Hepatocyte (in vitro differentiated cells): ENCODE measurements around the gene CAPRIN2. TPM values are rescaled to one million over a fixed set of nuclear protein-coding genes. Genes with fewer than 3 reads are reported as not detected.
A peak's percentile ranks its signal among the peaks of the same experiment; 100 is the strongest.

Experiments used
- DNase-seq: peaks from one replicate; pipeline ENCODE4 v3.0.0-alpha.2; 2016; ENCODE audit warnings: low spot score
- H2AFZ ChIP-seq: fragments of 200-600 bp; sonication (generic); 2 replicates; pipeline ENCODE4 v1.6.0; 2016; ENCODE audit warnings: antibody characterized with exemption, mild to moderate bottlenecking
- H3K27ac ChIP-seq: fragments of 200-600 bp; sonication (generic); 2 replicates; pipeline ENCODE4 v1.5.1; 2016; ENCODE audit warnings: mild to moderate bottlenecking
- H3K27me3 ChIP-seq: fragments of 200-600 bp; sonication (generic); 2 replicates; pipeline ENCODE4 v1.6.1; 2016
- H3K36me3 ChIP-seq: fragments of 200-600 bp; sonication (generic); replicated peaks from 2 replicates; pipeline ENCODE4 v1.5.1; 2016; ENCODE audit warnings: low read depth; ENCODE audit not compliant: insufficient read depth
- H3K4me1 ChIP-seq: fragments of 200-600 bp; sonication (generic); 2 replicates; pipeline ENCODE4 v1.5.1; 2016; ENCODE audit warnings: mild to moderate bottlenecking, moderate library complexity; ENCODE audit not compliant: insufficient read depth
- H3K4me2 ChIP-seq: fragments of 200-600 bp; sonication (generic); 2 replicates; pipeline ENCODE4 v1.6.0; 2016
- H3K4me3 ChIP-seq: fragments of 200-600 bp; sonication (generic); 2 replicates; pipeline ENCODE4 v1.5.1; 2016; ENCODE audit warnings: mild to moderate bottlenecking
- H3K79me2 ChIP-seq: fragments of 200-600 bp; sonication (generic); 2 replicates; pipeline ENCODE4 v1.6.0; 2017; ENCODE audit warnings: mild to moderate bottlenecking
- H3K9me2 ChIP-seq: fragments of 200-600 bp; sonication (generic); replicated peaks from 2 replicates; pipeline ENCODE4 v1.6.0; 2017; ENCODE audit warnings: mild to moderate bottlenecking; ENCODE audit not compliant: insufficient read depth
- H3K9me3 ChIP-seq: fragments of 200-600 bp; sonication (generic); 2 replicates; pipeline ENCODE4 v1.5.1; 2016; ENCODE audit warnings: low read depth, mild to moderate bottlenecking
- H4K20me1 ChIP-seq: fragments of 200-600 bp; sonication (generic); 2 replicates; pipeline ENCODE4 v1.6.0; 2016; ENCODE audit warnings: mild to moderate bottlenecking; ENCODE audit not compliant: insufficient read depth, poor library complexity, severe bottlenecking
- EZH2 ChIP-seq: fragments of 200-600 bp; sonication (generic); IDR thresholded peaks from 2 replicates; pipeline ENCODE4 v1.6.1; 2016; ENCODE audit warnings: antibody characterized with exemption, mild to moderate bottlenecking, borderline replicate concordance
- EZH2phosphoT487 ChIP-seq: fragments of 200-600 bp; sonication (generic); IDR thresholded peaks from one replicate; pipeline ENCODE4 v1.6.1; 2018; ENCODE audit warnings: antibody characterized with exemption, mild to moderate bottlenecking, low read depth, moderate library complexity; ENCODE audit not compliant: unreplicated experiment, severe bottlenecking
- WGBS: methylation state at CpG from one replicate; pipeline ENCODE4 v1.1.6; 2016; ENCODE audit warnings: low lambda C conversion rate; ENCODE audit errors: missing lambda C conversion rate; 5-methylcytosine and 5-hydroxymethylcytosine counted together
- polyA plus RNA-seq: library from polyadenylated mRNA; unstranded; fragments of >200 nt; fragmentation: Nextera tagmentation; extraction: Ambion mirVana; gene quantifications from 2 replicates; pipeline ENCODE4 v1.2.1, GENCODE V29; 2016
- total RNA-seq: library from RNA; depleted of rRNA; stranded (reverse); fragments of >200 nt; gene quantifications from 2 replicates; pipeline ENCODE4 v1.2.3, GENCODE V29; 2014
- TF ChIP-seq, protein P1 (sequence below): fragments of 200-600 bp; sonication (generic); IDR thresholded peaks from 2 replicates; pipeline ENCODE4 v1.5.1; 2016; ENCODE audit warnings: antibody characterized with exemption, mild to moderate bottlenecking; ENCODE audit not compliant: poor library complexity

The CAPRIN2 gene
- total and polyA plus RNA-seq, 2 experiments from 2014 or later = 19.0 to 25.4 TPM

DNA sequence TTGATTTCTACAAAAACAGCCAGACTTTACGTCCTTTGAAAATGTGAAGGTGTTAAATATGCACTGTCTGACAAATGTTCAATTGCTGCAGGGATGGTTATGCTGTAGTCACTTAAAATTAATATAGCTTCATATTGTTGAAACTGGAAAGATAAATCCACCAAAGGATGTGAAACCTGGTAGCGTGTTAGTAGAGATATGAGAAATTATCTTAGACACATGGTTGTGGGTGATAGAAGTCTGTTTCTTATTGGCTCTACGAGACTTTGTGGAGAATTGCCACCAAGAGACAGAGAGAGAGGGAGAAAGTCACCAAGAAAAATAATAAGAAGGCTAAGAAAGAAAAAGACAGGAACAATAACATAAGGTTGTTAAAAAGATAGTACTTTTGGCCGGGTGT is 2.6 kb upstream of the CAPRIN2 start:
- Histone ChIP-seq H3K9me2 (no peaks in the 10 kb centered on the region), H3K4me2 (no peak overlapping the region), H3K79me2 (peaks cover 11% of the 10 kb centered on the region), H3K36me3 (no peaks in the 10 kb centered on the region), H3K4me1 (peaks cover 11% of the 10 kb centered on the region), H3K27me3 (no peaks in the 10 kb centered on the region), H4K20me1 (peaks cover 2% of the 10 kb centered on the region), H3K27ac (no peak overlapping the region), H2AFZ (no peak overlapping the region), H3K4me3 (no peak overlapping the region), H3K9me3 (no peaks in the 10 kb centered on the region)
- 67% methylated on average over 4 of the region's 4 CpGs for WGBS
- no peak for DNase-seq
- no peak for TF ChIP-seq EZH2phosphoT487

GRCh38 chr12:30756074-30756473 is 1.3 kb upstream of the CAPRIN2 start:
- Histone ChIP-seq H3K4me2 (no peak overlapping the region), H3K36me3 (no peaks in the 10 kb centered on the region), H3K9me3 (no peaks in the 10 kb centered on the region), H3K4me3 (no peak overlapping the region), H3K79me2 (peaks cover 22% of the 10 kb centered on the region), H3K4me1 (peaks cover 14% of the 10 kb centered on the region), H4K20me1 (peaks cover 2% of the 10 kb centered on the region), H3K27me3 (no peaks in the 10 kb centered on the region), H2AFZ (no peak overlapping the region), H3K27ac (no peak overlapping the region), H3K9me2 (no peaks in the 10 kb centered on the region)
- TF ChIP-seq EZH2 = no peak
- TF ChIP-seq, protein P1, sequence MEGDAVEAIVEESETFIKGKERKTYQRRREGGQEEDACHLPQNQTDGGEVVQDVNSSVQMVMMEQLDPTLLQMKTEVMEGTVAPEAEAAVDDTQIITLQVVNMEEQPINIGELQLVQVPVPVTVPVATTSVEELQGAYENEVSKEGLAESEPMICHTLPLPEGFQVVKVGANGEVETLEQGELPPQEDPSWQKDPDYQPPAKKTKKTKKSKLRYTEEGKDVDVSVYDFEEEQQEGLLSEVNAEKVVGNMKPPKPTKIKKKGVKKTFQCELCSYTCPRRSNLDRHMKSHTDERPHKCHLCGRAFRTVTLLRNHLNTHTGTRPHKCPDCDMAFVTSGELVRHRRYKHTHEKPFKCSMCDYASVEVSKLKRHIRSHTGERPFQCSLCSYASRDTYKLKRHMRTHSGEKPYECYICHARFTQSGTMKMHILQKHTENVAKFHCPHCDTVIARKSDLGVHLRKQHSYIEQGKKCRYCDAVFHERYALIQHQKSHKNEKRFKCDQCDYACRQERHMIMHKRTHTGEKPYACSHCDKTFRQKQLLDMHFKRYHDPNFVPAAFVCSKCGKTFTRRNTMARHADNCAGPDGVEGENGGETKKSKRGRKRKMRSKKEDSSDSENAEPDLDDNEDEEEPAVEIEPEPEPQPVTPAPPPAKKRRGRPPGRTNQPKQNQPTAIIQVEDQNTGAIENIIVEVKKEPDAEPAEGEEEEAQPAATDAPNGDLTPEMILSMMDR = no peak
- no peak for DNase-seq
- WGBS = 96% methylated on average over 10 of the region's 10 CpGs

GRCh38 chr12:30755395-30755762 is 628 bp upstream of the CAPRIN2 start:
- H3K9me2 ChIP-seq = no peaks in the 10 kb centered on the region
- peak overlapping the region; percentile 88 for H3K27ac ChIP-seq
- no peaks in the 10 kb centered on the region for H3K27me3 ChIP-seq
- H3K4me3 ChIP-seq = peak overlapping the region; percentile 57
- no peak for DNase-seq
- H3K79me2 ChIP-seq = peaks cover 29% of the 10 kb centered on the region
- H2AFZ ChIP-seq = peak overlapping the region; percentile 97
- peaks cover 2% of the 10 kb centered on the region for H4K20me1 ChIP-seq
- H3K9me3 ChIP-seq = no peaks in the 10 kb centered on the region
- H3K4me1 ChIP-seq = peaks cover 16% of the 10 kb centered on the region
- 18% methylated on average over 7 of the region's 7 CpGs for WGBS
- TF ChIP-seq, protein P1 = no peak
- no peak for TF ChIP-seq EZH2
- TF ChIP-seq EZH2phosphoT487 = no peak
- H3K4me2 ChIP-seq = peak overlapping the region; percentile 80
- no peaks in the 10 kb centered on the region for H3K36me3 ChIP-seq

GRCh38 chr12:30754383-30754749 is 385 bp downstream of the CAPRIN2 start:
- no peaks in the 10 kb centered on the region for H3K9me3 ChIP-seq
- peak overlapping the region; percentile 76 for H3K27ac ChIP-seq
- peak overlapping the region; percentile 87 for H3K4me2 ChIP-seq
- 3% methylated on average over 7 of the region's 40 CpGs for WGBS
- peak overlapping the region; percentile 68 for H3K4me3 ChIP-seq
- no peaks in the 10 kb centered on the region for H3K36me3 ChIP-seq
- peaks cover 16% of the 10 kb centered on the region for H3K4me1 ChIP-seq
- no peak for DNase-seq
- peaks cover 39% of the 10 kb centered on the region for H3K79me2 ChIP-seq
- H4K20me1 ChIP-seq = peaks cover 2% of the 10 kb centered on the region
- H3K27me3 ChIP-seq = no peaks in the 10 kb centered on the region
- no peaks in the 10 kb centered on the region for H3K9me2 ChIP-seq
- H2AFZ ChIP-seq = peak overlapping the region; percentile 86
- TF ChIP-seq, protein P1 = no peak
- TF ChIP-seq EZH2 (no peak), EZH2phosphoT487 (no peak)
